H9 (cell line): ENCODE results near the gene TNRC18. TPM values are rescaled to one million over a fixed set of nuclear protein-coding genes. Genes with fewer than 3 reads are reported as not detected.
A peak's percentile ranks its signal among the peaks of the same experiment; 100 is the strongest.

Experiments used
- DNase-seq: peaks from one replicate; pipeline ENCODE4 v3.0.0-alpha.2; 2017
- H2AFZ ChIP-seq: one replicate; pipeline ENCODE4 v1.6.1; 2013; ENCODE audit warnings: mild to moderate bottlenecking, low read length, control low read depth, moderate library complexity
- H2AK5ac ChIP-seq: 2 replicates; pipeline ENCODE4 v1.6.1; 2013; ENCODE audit warnings: low read length, control low read depth, mixed read lengths; ENCODE audit not compliant: insufficient read length
- H2BK120ac ChIP-seq: one replicate; pipeline ENCODE4 v1.6.1; 2013; ENCODE audit warnings: low read depth, mild to moderate bottlenecking, low read length, control low read depth, inconsistent platforms; ENCODE audit not compliant: poor library complexity, severe bottlenecking
- H2BK12ac ChIP-seq: 2 replicates; pipeline ENCODE4 v1.6.1; 2013; ENCODE audit warnings: low read length, control low read depth, mixed read lengths, low read depth; ENCODE audit not compliant: insufficient read length
- H2BK15ac ChIP-seq: 2 replicates; pipeline ENCODE4 v1.6.1; 2013; ENCODE audit warnings: low read depth, low read length, control low read depth
- H2BK20ac ChIP-seq: one replicate; pipeline ENCODE4 v1.6.1; 2013; ENCODE audit warnings: low read depth, mild to moderate bottlenecking, low read length, control low read depth, inconsistent platforms; ENCODE audit not compliant: poor library complexity, severe bottlenecking
- H2BK5ac ChIP-seq: 2 replicates; pipeline ENCODE4 v1.6.1; 2013; ENCODE audit warnings: low read length, control low read depth, mixed read lengths; ENCODE audit not compliant: insufficient read length
- H3K14ac ChIP-seq: 2 replicates; pipeline ENCODE4 v1.6.1; 2013; ENCODE audit warnings: low read length, control low read depth; ENCODE audit not compliant: insufficient read depth
- H3K18ac ChIP-seq: 2 replicates; pipeline ENCODE4 v1.6.1; 2013; ENCODE audit warnings: low read depth, mild to moderate bottlenecking, mixed read lengths, low read length, control low read depth; ENCODE audit not compliant: insufficient read length
- H3K23ac ChIP-seq: 2 replicates; pipeline ENCODE4 v1.6.1; 2013; ENCODE audit warnings: low read length, control low read depth, mixed read lengths, low read depth; ENCODE audit not compliant: insufficient read length
- H3K23me2 ChIP-seq: 2 replicates; pipeline ENCODE4 v1.6.1; 2013; ENCODE audit warnings: low read depth, mild to moderate bottlenecking, mixed read lengths, low read length, control low read depth; ENCODE audit not compliant: insufficient read length, poor library complexity, severe bottlenecking
- H3K27ac ChIP-seq: 2 replicates; pipeline ENCODE4 v1.5.1; 2013; ENCODE audit warnings: low read length, control low read depth, mixed read lengths, low read depth; ENCODE audit not compliant: insufficient read length
- H3K27me3 ChIP-seq: 2 replicates; pipeline ENCODE4 v1.6.1; 2013; ENCODE audit warnings: low read length, control low read depth, inconsistent platforms; ENCODE audit not compliant: insufficient read depth
- H3K4ac ChIP-seq: 2 replicates; pipeline ENCODE4 v1.6.1; 2013; ENCODE audit warnings: low read depth, mild to moderate bottlenecking, control low read depth, inconsistent platforms, low read length, moderate library complexity
- H3K4me1 ChIP-seq: 2 replicates; pipeline ENCODE4 v1.6.1; 2013; ENCODE audit warnings: low read length, control low read depth, inconsistent platforms; ENCODE audit not compliant: insufficient read depth
- H3K4me2 ChIP-seq: 2 replicates; pipeline ENCODE4 v1.6.1; 2013; ENCODE audit warnings: low read length, control low read depth, mixed read lengths; ENCODE audit not compliant: insufficient read length, insufficient read depth
- H3K56ac ChIP-seq: 2 replicates; pipeline ENCODE4 v1.6.1; 2013; ENCODE audit warnings: low read depth, mild to moderate bottlenecking, mixed read lengths, low read length, control low read depth; ENCODE audit not compliant: insufficient read length
- H3K79me1 ChIP-seq: 2 replicates; pipeline ENCODE4 v1.6.1; 2013; ENCODE audit warnings: low read depth, mild to moderate bottlenecking, moderate library complexity, low read length, control low read depth, inconsistent platforms; ENCODE audit not compliant: insufficient read depth, poor library complexity, severe bottlenecking
- H3K79me2 ChIP-seq: 2 replicates; pipeline ENCODE4 v1.6.1; 2013; ENCODE audit warnings: low read length, control low read depth, inconsistent platforms; ENCODE audit not compliant: insufficient read depth
- H3K9ac ChIP-seq: 2 replicates; pipeline ENCODE4 v1.6.1; 2013; ENCODE audit warnings: low read length, control low read depth, mixed read lengths; ENCODE audit not compliant: insufficient read length; ENCODE audit errors: extremely low read depth
- H3K9me3 ChIP-seq: one replicate; pipeline ENCODE4 v1.6.1; 2013; ENCODE audit warnings: low read depth, low read length, inconsistent platforms; ENCODE audit not compliant: control insufficient read depth
- H3T11ph ChIP-seq: one replicate; pipeline ENCODE4 v1.6.1; 2013; ENCODE audit warnings: mild to moderate bottlenecking, low read length, control low read depth, inconsistent platforms
- H4K20me1 ChIP-seq: one replicate; pipeline ENCODE4 v1.6.1; 2013; ENCODE audit not compliant: control insufficient read depth, insufficient read length, insufficient read depth
- H4K5ac ChIP-seq: 2 replicates; pipeline ENCODE4 v1.6.1; 2013; ENCODE audit warnings: low read depth, mild to moderate bottlenecking, mixed read lengths, low read length, control low read depth; ENCODE audit not compliant: insufficient read length
- H4K8ac ChIP-seq: replicated peaks from 2 replicates; pipeline ENCODE4 v1.6.1; 2013; ENCODE audit warnings: low read length, control low read depth, mixed read lengths, low read depth; ENCODE audit not compliant: insufficient read length
- H4K91ac ChIP-seq: 2 replicates; pipeline ENCODE4 v1.6.1; 2013; ENCODE audit warnings: low read depth, mild to moderate bottlenecking, moderate library complexity, mixed read lengths, low read length, control low read depth; ENCODE audit not compliant: insufficient read length
- H3K27ac Mint-ChIP-seq, 3 experiments: 2 replicates in 2 of 3; 3 replicates in 1 of 3; pipeline ENCODE4 v1.8.0; 2020 to 2021; ENCODE audit warnings: mixed read lengths in 3 of 3, mild to moderate bottlenecking in 1 of 3, moderate library complexity in 1 of 3
- H3K27me3 Mint-ChIP-seq: 2 replicates; pipeline ENCODE4 v1.8.0; 2021; ENCODE audit warnings: low read depth, mild to moderate bottlenecking, moderate library complexity, mixed read lengths
- H3K36me3 Mint-ChIP-seq, 3 experiments: 2 replicates in 2 of 3; 3 replicates in 1 of 3; pipeline ENCODE4 v1.8.0; 2020 to 2021; ENCODE audit warnings: low read depth in 3 of 3, mixed read lengths in 3 of 3; ENCODE audit not compliant: insufficient read depth in 1 of 3
- H3K4me1 Mint-ChIP-seq, 2 experiments: 2 replicates each; pipeline ENCODE4 v1.8.0; 2020; ENCODE audit warnings: mixed read lengths in 2 of 2
- H3K4me3 Mint-ChIP-seq, 2 experiments: 2 replicates in 1 of 2; 3 replicates in 1 of 2; pipeline ENCODE4 v1.8.0; 2020 to 2021; ENCODE audit warnings: mild to moderate bottlenecking in 2 of 2, mixed read lengths in 2 of 2, moderate library complexity in 1 of 2
- H3K9me3 Mint-ChIP-seq, 2 experiments: 2 replicates in 1 of 2; 3 replicates in 1 of 2; pipeline ENCODE4 v1.8.0; 2020; ENCODE audit warnings: mild to moderate bottlenecking in 2 of 2, mixed read lengths in 2 of 2, moderate library complexity in 1 of 2
- CTCF ChIP-seq: fragments of 200-600 bp; sonication (generic); conservative IDR thresholded peaks from 3 replicates; pipeline ENCODE4 v1.8.0; 2021; ENCODE audit warnings: antibody characterized with exemption, mild to moderate bottlenecking
- WGBS: extraction: QIAGEN DNeasy Blood & Tissue Kit; methylation state at CpG from one replicate; pipeline ENCODE4 v1.1.7; 2013; ENCODE audit warnings: missing lambda C conversion rate, low lambda C conversion rate, mixed read lengths; ENCODE audit not compliant: insufficient read length; ENCODE audit errors: extremely low coverage; 5-methylcytosine and 5-hydroxymethylcytosine counted together
- total RNA-seq: library from RNA; stranded (reverse); gene quantifications from 2 replicates; pipeline ENCODE4 v1.2.1, GENCODE V29; 2021

TNRC18 gene
- total RNA-seq, 1 experiment from 2014 or later = 21.2 TPM

DNA sequence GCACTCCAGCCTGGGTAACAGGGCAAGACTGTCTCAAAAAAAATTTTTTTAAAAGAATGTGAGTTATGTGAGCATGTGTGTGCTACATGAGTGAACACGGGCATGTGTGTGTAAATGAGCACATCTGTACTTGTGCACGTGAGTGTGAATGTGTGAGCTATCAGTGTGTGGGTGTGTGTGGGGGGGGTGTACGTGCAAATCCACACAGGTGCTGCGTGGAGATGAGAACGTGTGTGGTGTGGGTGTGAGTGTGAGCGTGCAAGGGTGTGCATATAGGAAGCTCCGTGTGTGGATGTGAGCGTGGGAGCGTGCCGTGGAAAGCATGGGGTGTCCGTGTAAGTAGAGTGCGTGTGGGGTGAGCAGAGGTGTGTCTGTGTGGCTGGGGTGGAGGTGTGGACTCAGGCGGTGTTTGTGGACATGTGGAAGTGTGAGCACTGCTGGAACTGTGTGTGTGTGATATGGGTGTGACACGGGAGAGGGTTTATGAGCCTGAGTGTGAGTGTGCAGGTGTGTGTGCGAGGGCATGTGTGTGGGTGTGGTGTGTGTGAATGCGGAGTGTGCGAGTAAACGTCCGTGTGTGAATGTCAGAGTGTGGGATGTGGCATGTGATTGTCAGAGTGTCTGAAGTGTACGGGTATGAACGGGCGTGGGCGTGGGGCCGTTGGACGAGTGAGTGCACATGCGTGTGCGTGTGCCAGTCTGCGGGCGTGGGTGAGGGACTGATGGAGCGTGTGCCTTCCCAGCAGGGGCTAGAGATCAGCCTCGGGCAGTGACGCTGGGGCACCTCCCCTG lies 45.9 kb upstream of the TNRC18 start:
- Histone ChIP-seq H3K23ac (no peak overlapping the region), H3K9ac (no peak overlapping the region), H2BK15ac (no peak overlapping the region), H4K20me1 (no peaks in the 10 kb centered on the region), H3K4me1 (no peaks in the 10 kb centered on the region), H2BK5ac (no peak overlapping the region), H3K18ac (no peak overlapping the region), H2BK120ac (no peak overlapping the region), H3K56ac (no peak overlapping the region), H2AFZ (no peak overlapping the region), H3K4me2 (no peak overlapping the region), H3K4ac (no peak overlapping the region), H2BK12ac (no peak overlapping the region), H2AK5ac (no peak overlapping the region), H3K9me3 (no peaks in the 10 kb centered on the region), H4K5ac (no peak overlapping the region), H3K27ac (no peak overlapping the region), H3K79me2 (no peaks in the 10 kb centered on the region), H3K79me1 (no peaks in the 10 kb centered on the region), H3T11ph (no peak overlapping the region), H2BK20ac (no peak overlapping the region), H4K91ac (no peak overlapping the region), H3K14ac (no peak overlapping the region), H3K27me3 (no peaks in the 10 kb centered on the region), H4K8ac (no peak overlapping the region), H3K23me2 (no peaks in the 10 kb centered on the region)
- peak overlapping the region in 1 of 3 experiments; percentile 87; a peak in 3 of 7 replicates for H3K27ac Mint-ChIP-seq
- peaks cover 0 to 5% (median 0%) of the 10 kb centered on the region in 3 experiments; a peak in 3 of 7 replicates for H3K36me3 Mint-ChIP-seq
- 0 out of 4 replicates have a peak, but pooled peaks cover 0 to 10% of the 10 kb centered on the region in 2 experiments for H3K4me1 Mint-ChIP-seq
- no peak for DNase-seq
- no peaks in the 10 kb centered on the region for H3K27me3 Mint-ChIP-seq
- H3K4me3 Mint-ChIP-seq = no peak overlapping the region
- WGBS = 97% methylated on average over 7 of the region's 32 CpGs
- no peak for TF ChIP-seq CTCF
- no peaks in the 10 kb centered on the region for H3K9me3 Mint-ChIP-seq
